ENCODE data around the gene MAGI2.

The MAGI2 gene

DNA sequence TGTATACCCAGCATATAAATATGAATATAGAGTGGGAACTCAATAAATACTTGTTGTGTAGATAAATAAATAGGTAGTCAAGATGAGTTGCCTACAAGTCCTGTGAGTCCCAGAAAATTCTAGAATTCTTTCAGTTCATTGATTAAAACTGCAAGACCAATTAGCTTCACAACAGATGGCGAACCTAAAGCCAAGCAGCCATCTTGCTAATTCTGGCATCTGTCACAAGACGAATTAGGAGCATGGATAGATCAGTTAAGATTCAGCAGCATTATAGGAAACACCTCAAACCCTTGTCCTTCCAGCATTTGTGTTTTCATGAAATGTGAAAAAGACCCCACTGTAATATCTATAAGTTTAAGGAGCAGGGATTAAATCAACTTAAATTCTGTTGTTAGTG lies 552.7 kb downstream of the MAGI2 start:
- no peak for FAIRE-seq

DNA sequence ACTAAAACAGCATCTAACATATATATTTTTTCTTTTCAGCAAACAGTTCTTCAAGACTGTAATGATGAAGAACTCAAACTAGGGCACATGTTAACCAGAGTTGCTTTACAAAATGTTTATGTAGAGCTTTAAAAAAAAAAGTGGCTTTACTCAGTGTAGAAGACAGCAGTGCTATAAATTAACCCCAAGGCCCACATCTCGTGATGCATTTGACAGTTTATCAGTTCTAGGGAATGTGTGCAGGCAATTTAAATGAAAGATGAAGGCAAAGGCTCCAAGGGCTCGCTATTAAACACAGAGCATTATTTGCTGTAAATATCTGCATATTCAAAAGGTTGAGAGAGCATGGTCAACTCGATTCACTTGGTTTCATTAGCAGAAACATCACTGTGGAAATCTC lies 558.1 kb downstream of the MAGI2 start:
- FAIRE-seq: no peak

DNA sequence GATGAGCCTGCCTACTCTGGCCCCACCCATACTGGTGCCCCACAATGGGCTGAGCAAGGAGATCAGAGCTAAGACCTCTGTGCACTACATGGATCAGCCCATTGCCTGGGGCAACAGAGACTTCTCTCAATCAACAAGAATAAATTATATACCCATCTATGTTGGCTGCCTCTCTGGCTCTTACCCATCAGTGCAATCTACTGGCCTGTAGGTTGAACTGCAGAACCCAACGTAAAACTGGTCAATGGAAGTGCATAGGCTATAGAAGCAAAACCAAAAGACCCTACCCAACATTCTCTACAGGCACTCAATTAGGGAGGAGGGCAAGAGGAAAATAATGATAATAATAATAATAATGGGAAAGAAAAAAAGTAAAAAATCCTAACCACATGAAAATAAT lies 574.3 kb downstream of the MAGI2 start:
- FAIRE-seq: no peak

DNA sequence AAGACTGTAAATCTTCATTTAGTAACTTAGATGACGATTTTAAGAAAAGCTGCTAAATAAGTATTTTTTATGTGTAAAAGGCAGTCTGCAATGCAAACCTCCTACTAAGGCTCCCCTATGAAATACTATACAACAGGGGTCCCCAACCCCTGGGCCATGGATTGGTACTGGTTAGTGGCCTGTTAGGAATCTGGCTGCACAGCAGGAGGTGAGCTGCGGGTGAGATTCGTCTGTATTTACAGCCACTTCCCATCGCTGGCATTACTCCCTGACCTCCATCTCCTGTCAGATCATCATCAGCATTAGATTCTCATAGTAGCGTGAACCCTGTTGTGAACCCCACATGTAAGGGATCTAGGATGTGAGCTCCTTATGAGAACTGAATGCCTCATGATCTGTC lies 580.4 kb downstream of the MAGI2 start:
- no peak for FAIRE-seq

DNA sequence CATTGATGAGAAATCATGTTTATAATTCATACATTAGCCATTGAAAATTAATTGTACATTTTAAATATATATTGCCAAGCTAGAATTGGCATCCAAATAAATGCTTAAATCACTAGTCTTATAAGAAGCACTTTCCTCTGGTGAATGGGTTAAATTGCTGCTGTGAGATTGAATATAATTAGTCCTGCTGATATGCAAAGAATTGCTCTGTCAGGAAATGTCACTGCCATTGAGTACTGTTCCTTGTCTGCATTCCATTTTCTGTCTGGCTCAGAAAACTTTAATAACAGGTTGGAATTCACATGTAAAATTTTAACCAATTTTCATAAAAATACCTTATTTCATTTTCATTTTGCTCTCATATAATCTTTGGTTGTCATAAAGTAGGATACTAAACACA lies 589.1 kb downstream of the MAGI2 start:
- FAIRE-seq: no peak

DNA sequence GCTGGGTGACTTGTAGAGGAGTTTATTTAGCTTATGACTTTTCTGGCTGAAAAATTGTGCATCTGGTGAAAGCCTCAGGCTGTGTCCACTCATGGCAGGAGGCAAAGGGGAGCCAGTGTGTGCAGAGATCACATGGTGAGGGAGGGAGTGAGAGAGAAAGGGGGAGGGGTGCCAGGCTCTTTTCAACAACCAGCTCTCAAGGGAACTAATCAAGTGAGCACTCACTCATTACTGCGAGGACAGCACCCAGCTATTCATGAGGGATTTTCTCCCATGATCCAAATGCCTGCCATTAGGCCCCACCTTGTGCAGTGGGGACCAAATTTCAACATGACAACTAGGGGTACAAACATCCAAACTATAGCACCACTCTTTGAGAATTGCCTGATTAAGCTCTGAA lies 590.2 kb downstream of the MAGI2 start:
- FAIRE-seq: no peak

DNA sequence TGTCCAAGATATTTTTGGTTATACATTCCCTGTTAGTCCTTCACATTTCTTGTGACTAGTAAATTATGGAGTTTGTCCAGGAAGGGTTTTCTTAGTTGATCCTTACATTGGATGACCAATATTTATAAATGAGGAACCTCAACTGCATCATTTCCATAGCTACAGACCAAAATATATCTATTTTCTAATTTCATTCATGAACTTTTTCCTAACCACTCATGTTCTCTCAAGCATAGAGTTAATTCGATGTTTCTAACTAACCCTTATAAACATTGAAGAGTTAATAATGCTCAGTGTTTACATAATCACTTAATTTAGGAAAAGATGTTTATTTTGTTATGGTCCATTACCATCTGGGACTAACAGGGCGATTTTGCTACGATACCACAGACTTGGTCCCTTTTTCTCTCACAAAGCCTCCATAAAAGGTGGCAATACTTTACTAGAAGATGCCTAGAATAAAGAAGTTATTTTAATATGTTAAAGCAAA lies 591.0 kb downstream of the MAGI2 start:
- FAIRE-seq: no peak

DNA sequence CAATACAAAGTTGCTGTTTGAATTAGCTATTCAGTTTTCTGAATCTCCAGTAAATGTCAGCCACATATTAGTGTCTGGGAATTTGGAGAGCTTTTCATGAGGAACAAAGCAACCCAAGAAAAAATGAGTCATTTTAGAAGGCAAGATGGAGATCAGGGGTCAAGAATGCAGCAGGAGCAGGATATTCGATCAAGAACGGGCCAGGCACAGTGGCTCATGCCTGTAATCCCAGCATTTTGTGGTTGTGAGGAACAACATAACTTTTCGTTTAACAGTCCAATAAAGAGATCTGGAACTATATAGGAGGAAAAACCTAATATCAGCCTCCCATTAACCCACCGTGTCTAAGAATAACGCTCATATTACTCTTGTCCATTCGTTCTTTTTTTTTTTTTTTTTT lies 600.5 kb downstream of the MAGI2 start:
- FAIRE-seq: no peak

DNA sequence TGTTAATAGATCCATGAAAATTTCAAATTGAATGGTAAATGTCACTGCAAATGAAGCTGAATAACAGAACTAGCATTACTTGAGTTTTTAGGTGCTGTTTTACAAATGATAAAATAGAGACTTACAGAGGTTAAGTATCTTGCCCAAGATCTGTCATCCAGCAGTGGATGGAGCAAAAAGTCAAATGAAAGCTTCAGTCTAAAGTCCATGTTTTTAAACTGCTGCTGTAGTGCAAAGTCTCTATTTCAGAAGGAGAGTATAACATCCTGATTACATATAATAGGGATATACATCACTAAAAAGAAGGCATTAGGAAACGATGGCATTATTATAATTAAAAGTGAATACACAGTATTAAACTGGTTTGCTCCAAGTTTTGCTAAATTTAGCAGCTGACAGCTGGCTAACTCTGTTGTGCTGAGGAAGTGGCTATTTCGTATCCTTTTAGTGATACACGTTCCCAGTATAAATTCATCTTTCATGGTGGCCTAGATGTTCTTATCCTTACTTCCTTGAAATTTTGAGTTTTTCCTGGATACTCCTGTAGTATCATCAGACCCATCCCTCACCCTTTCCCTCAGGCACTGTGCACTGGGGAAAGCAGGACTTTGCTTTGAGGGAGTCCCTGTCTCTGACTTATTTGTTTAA lies 603.2 kb downstream of the MAGI2 start:
- FAIRE-seq: no peak

DNA sequence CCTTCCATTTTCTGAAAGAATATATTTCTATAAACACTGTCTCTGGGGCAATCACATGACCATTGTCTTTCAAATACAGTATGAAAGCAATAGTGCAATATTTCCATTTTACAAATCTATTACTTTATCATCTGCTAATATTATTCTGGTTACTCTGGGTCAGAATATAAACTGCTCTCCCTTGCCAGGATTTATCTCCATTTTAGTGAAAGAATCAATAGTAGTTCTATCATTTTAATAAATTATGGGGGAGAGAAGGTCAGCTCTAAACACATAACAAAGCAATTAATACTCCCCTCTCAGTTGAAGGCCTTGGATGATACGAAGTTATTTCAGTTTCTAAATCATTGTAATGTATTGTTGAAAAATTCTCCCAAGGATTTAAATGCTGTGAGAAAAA lies 608.3 kb downstream of the MAGI2 start:
- FAIRE-seq: no peak

DNA sequence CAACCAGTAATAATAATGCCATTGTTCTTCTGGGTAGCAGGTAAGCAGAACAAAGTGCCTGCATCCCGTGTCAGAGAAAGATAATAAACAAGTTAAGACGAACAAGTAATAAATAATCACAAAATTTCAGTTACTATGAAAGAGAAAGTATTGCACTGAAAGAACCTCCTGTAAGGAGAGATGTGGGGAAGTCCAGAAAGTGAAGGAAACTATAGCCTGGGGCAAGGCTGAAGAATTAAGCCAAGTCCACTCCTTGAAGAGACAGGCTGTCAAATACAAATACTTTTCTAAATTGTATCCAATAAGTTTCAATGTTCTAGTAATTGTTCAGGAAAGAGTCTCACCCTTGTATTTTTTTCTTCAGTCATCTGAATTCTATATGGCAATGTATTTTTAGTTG lies 611.4 kb downstream of the MAGI2 start:
- FAIRE-seq: no peak

DNA sequence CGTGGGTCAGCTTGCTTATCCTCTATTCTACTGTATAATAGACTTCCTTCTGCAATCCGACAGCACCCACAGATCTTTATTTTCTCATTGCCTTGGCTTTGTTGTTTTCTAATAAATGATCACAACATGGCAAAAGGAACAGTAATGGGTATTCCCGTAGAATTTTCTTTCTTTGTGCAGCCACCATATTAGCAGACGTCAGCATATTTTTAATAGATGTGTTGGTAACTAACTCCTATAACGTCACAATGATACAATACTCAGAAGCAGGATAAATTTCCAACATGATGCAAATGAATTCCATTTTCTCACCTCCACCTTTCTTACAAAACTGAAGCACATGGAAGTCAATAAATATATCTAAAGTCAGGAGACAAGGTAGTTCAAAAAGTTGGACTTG lies 617.6 kb downstream of the MAGI2 start:
- no peak for FAIRE-seq

DNA sequence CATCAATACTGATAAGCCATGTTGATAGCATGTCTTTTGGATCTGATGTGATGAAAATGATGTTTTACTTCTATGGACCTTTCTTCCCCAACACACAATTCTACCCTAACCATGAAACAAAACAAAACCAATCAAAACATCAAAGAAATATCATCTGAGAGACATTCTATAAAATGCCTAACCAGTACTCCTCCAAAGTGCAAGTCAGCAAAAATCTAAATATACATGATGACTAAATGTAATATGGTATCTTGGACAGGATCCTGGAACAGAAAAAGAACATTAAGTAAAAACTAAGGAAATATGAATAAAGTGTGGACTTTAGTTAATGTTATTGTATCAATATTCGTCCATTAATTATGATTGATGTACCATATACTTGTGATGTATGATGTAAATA lies 625.1 kb downstream of the MAGI2 start:
- FAIRE-seq: no peak

DNA sequence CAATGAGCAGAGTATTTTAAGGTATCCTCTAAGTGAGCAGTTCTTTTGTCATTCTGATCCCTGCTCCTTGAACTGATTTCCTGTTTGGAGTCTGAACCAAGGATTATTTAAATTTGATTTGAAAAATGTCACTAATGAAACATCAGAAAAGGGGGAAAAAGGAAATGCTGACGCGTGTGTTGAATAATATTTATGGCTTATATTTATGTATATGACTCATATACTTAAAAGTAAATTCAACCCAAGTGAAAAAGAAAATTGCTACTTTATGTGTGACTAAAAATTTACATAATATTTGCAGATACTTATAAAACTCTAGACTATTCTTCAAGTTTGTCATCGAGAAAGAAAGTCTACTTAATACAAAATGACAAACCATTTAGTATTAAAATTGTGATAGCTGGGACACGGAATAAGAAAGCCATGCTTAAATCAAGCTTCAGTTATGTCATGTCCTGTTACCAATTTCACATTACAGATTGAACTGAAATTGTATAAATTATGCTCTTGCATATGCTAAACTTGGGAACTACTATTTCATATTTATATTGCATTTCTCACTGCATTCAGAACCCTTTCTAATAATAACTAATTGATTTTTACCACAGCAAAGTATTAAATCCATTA lies 649.9 kb downstream of the MAGI2 start:
- no peak for FAIRE-seq

DNA sequence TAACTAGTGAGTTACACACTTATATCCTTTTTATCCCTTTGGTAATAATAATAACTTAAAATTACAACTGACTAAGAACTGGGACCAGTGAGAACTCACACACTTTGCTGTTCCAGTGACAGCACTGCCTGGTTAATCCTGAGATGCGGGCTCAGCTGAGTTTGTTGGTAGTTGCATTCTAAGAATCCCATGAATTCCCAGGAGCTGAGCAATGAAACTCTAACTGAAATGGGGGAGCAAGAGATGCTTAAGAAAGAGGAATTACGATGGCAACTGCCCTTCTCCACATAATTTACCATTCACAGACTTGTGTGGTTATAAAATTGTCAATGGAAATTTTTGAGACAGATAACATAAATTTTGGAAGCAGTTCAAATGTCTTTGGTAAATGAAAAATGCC lies 659.4 kb downstream of the MAGI2 start:
- FAIRE-seq: no peak

DNA sequence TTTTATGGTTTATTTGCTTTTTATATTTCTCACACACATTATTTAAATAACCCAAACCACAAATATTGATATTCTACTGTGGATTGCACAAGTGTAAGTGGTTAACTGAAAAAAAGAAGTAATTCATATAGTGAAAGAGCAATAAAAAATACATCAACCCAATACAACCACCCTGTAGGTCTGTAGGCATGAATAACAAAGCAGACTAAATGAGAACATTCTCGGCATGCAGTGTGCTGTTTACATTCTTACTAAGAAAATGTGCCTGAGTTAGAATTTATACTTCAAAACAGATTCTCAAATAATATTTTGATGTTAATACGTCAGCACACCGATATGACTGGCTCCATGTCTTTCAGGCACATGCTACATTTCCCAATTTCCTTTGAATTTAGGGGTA lies 660.8 kb downstream of the MAGI2 start:
- FAIRE-seq: no peak

DNA sequence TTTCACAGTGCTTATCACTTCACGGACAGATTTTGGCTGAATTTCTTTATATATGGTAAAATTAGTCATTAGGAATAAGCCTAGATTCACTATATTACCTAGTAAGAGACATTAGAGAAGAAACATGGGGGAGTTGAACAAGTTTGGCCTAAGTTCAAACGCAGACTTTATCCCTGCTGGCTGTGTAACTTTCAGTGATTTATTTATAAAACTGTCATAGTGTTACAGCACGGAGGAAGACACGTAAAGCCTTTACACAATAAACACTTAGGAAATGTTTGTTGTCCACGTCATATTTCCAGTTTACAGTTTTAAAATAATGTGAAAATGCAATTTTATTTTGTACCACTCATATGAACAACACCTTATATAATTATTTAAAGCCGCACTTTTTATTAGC lies 661.5 kb downstream of the MAGI2 start:
- no peak for FAIRE-seq

DNA sequence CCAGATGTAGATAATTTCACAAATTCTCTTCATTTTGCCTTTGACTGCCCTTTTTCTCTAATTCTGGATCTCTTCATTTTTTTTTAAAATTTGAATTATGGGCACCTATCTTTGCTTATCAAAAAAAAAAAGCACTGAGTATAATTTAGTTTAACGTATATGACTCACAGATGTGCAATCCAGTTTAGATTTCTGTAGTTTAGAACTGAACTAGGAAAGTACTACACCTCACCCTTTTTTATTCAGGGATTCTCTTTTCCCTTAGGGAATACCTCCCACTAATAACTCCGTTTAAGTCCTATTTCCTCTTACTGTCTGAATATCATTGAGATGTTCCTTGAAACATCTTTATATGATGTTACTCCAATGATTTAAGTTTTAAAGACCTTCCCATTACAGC lies 665.0 kb downstream of the MAGI2 start:
- no peak for FAIRE-seq

DNA sequence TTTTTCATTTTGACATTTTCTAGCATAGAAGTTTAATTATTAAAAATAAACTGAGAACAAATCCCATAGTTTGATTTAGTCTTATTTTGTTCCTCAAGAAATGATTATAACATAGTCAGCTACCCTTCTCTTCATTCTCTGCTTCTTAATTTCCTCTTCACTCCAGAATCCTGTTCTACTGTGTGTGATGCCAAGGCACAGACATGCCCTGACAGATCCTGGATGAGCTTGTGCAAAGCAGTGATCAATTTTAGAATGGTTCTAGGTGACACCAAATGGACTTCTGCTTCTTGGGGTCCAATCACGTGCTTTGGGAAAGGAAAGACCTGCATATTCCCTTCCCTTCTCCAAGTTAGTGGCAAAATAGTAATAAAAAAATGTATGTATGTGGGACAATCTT lies 665.6 kb downstream of the MAGI2 start:
- FAIRE-seq: no peak

DNA sequence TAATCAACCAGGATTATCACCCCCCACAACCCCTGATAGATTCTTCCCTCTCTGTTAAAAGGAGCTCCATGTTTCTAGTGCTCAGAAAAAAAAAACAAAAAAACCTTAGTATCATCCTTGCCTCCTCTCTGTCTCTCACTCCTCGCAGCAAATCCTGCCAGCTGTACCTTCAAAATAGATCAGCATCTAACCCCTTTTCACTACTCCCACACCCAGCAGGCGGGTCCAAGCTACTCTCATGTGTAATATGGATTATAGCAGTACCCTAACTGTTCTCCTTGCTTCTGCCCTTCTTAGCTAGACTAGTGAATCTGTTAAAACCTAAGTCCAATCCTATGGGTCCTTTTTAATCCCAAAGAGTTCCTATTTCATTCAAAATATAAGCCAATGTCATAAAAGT lies 667.4 kb downstream of the MAGI2 start:
- FAIRE-seq: no peak

DNA sequence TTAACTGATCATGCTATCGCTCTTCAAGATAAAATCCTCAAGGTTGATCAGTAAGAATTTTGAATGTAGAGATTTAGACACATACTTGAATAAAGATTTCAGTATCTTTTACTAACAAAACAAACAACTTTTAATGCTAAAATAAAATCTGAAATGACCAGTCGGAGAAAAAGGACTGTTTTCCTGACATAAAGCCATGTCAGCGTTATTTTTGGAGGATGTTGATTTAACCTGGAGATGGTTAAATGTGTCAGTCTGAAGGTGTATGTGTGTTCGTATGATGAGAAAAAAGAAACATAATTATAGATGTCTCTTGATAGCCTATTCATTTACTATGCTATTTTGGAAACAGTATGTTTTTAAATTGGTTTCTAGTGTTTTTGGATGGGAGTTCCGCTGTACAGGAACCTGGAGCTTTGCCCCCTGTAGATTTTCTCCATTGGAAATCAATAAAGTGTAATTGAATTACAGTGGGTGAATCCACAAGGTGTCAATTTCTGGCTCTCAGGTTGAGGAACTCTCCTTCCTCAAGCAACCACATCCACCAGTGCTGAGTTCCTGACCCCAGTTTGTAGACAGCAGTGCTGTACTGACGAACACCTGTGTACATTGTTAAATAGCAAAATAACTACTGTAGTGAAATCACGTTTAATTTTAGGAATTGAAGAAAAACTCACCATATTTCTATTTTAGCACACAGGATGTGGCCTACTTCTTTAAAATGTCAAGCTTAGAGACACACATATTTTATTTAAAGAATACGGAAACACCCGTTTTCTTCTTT lies 670.1 kb downstream of the MAGI2 start:
- no peak for FAIRE-seq

DNA sequence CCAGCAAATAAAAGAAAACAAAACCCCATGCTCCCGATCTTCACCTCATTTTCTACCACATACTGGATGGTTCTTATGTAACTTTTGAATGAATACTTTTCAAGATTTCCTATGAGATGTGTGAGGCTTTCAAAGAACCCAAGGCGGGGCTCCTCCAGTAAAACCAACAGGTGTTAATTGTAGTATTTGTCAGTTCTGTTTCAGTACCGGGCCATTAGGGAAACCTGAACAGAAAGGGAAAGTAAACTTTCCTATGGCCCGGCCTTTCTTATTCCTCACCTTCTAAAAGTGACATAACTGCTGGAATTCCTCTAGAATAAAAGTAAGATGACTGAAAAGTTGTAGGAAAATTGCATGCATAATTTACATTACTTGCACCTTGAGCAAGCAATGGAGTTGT lies 672.9 kb downstream of the MAGI2 start:
- no peak for FAIRE-seq

DNA sequence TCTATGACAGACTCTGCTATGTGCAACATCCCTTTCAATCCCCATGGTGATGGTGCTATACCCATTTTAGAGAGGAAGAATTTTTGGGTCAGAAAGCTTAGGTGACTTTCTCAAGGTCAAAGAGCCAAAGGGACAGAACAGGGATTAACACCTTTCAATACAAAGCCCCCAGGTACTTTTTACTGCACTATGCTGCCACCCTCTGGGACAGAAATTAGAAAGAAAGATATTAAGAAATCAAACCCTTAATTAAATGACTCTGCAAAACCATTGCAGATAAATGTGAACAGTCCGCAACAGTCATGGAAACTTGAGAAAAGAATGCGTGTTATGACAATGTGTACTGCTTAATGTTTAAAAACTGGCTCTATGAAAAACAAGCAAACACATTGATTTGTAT lies 673.7 kb downstream of the MAGI2 start:
- FAIRE-seq: no peak

DNA sequence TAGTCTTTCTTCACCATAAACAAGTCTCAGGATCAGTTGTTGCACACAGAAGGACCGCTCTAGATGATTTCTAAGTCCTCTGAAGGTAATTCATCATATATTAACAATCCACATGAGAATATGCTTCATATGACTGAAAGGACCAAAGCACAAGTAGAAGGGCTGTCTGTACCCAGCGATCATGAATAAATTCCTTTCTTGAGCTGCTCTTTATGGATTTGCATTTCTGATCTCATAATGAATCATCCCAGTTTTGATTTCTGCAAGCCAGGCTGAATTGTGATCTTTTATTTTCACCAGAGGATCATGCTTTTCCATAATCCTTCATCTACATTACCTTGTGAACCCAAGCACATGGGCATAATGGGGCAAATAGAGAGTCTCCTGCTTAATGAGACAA lies 675.6 kb downstream of the MAGI2 start:
- no peak for FAIRE-seq
